GM19372 (cell line): ENCODE data around the gene CD4.
"Not testable (repeated sequence)": the region's sequence is repeated elsewhere in the genome, so short reads cannot be mapped to it uniquely, and the experiment has no call there.

Experiments
- ATAC-seq: cut with Tn5 transposase; IDR thresholded peaks from one replicate; pipeline ENCODE4 v1.9.1; 2021; ENCODE audit warnings: mild to moderate bottlenecking, low read depth, moderate library complexity; ENCODE audit not compliant: unreplicated experiment

The CD4 gene

GRCh38 chr12:6788972-6789924, at the start of gene CD4:
Gene CD4, plus strand, starts transcription at chr12:6789528. Its CDS starts 10,611 bp downstream, at chr12:6800139.
- ATAC-seq = no peak

- not testable (repeated sequence) for ATAC-seq
These were observed 47.2 kb upstream of the CD4 start for GRCh38 chr12:6742080-6742479.

- ATAC-seq = no peak
These were observed 46.5 kb upstream of the CD4 start for GRCh38 chr12:6742834-6743233.

- not testable (repeated sequence) for ATAC-seq
These were observed 46.0 kb upstream of the CD4 start for GRCh38 chr12:6743300-6743699.

GRCh38 chr12:6745741-6746525, 43.4 kb upstream of the CD4 start:
- no peak for ATAC-seq

- no peak for ATAC-seq
These were observed 42.1 kb upstream of the CD4 start for GRCh38 chr12:6747216-6747615.

GRCh38 chr12:6748761-6749160, 40.6 kb upstream of the CD4 start:
- no peak for ATAC-seq

GRCh38 chr12:6750506-6750905, 38.8 kb upstream of the CD4 start:
- no peak for ATAC-seq

GRCh38 chr12:6751767-6752166, 37.6 kb upstream of the CD4 start:
- no peak for ATAC-seq

- ATAC-seq = peak; percentile 2
These were observed 37.0 kb upstream of the CD4 start for GRCh38 chr12:6752167-6752920.

GRCh38 chr12:6752921-6753771, 36.2 kb upstream of the CD4 start, which contains the start of gene MLF2:
Gene MLF2, minus strand, starts transcription at chr12:6753141. Its CDS starts 807 bp downstream, at chr12:6752334.
- ATAC-seq = peak; percentile 87

GRCh38 chr12:6753772-6754356, 35.5 kb upstream of the CD4 start:
- ATAC-seq = no peak

- no peak for ATAC-seq
These were observed 34.9 kb upstream of the CD4 start for GRCh38 chr12:6754411-6754810.

- ATAC-seq = no peak
These were observed 32.2 kb upstream of the CD4 start for GRCh38 chr12:6757028-6757690.

- ATAC-seq = no peak
These were observed 30.7 kb upstream of the CD4 start for GRCh38 chr12:6758506-6759095.

GRCh38 chr12:6759741-6760140, 29.6 kb upstream of the CD4 start:
- ATAC-seq = no peak

- ATAC-seq = no peak
These were observed 25.9 kb upstream of the CD4 start for GRCh38 chr12:6763380-6763779.
